Natural killer cell treated with Interleukin-12 subunit alpha and Interleukin-12 subunit beta and Interleukin-15 and Interleukin-18, amount 100 ng/mL, for 72 hours (primary cell): ENCODE measurements around the gene CXCL10. TPM values are rescaled to one million over a fixed set of nuclear protein-coding genes. Genes with fewer than 3 reads are reported as not detected.
"Not testable (repeated sequence)": the region's sequence is repeated elsewhere in the genome, so short reads cannot be mapped to it uniquely, and the experiment has no call there.

Experiments
- ATAC-seq, 2 donors: fragments of 150-1000 bp; cut with Tn5 transposase in 1 of 2; sonication (Bioruptor Pico), chemical (Tn5 transposase) in 1 of 2; 2 replicates each; pipeline ENCODE4 v1.10.0; 2021
- DNase-seq: peaks from one replicate; pipeline ENCODE4 v3.0.0; 2022; ENCODE audit warnings: low spot score
- H3K27ac Mint-ChIP-seq, 2 donors: 1 replicate in 1 of 2; 2 replicates in 1 of 2; pipeline ENCODE4 v1.8.0; 2022; ENCODE audit warnings: mixed read lengths in 2 of 2, mild to moderate bottlenecking in 1 of 2, moderate library complexity in 1 of 2
- H3K27me3 Mint-ChIP-seq, 2 donors: 1 replicate in 1 of 2; 2 replicates in 1 of 2; pipeline ENCODE4 v1.8.0; 2022; ENCODE audit warnings: mixed read lengths in 2 of 2
- H3K36me3 Mint-ChIP-seq: one replicate; pipeline ENCODE4 v1.8.0; 2022; ENCODE audit warnings: mixed read lengths
- H3K4me1 Mint-ChIP-seq, 2 donors: 1 replicate in 1 of 2; 2 replicates in 1 of 2; pipeline ENCODE4 v1.8.0; 2022; ENCODE audit warnings: low read depth in 2 of 2, mixed read lengths in 2 of 2, mild to moderate bottlenecking in 1 of 2
- H3K4me3 Mint-ChIP-seq: one replicate; pipeline ENCODE4 v1.8.0; 2022; ENCODE audit warnings: mixed read lengths
- H3K9me3 Mint-ChIP-seq: 2 replicates; pipeline ENCODE4 v1.8.0; 2022; ENCODE audit warnings: mixed read lengths
- total RNA-seq, 2 donors: library from RNA; stranded (reverse); gene quantifications; one replicate each; pipeline ENCODE4 v1.2.3, GENCODE V29; 2022

CXCL10 gene
- total RNA-seq, 2 donors from 2014 or later: 2.0 to 117 TPM

GRCh38 chr4:76049860-76050416 is 26.6 kb upstream of the CXCL10 start:
- H3K4me3 Mint-ChIP-seq, DNase-seq, ATAC-seq, H3K36me3 Mint-ChIP-seq, H3K9me3 Mint-ChIP-seq, H3K27ac Mint-ChIP-seq, H3K4me1 Mint-ChIP-seq, H3K27me3 Mint-ChIP-seq: not testable (repeated sequence)

GRCh38 chr4:76044686-76045085 is 21.4 kb upstream of the CXCL10 start:
- DNase-seq, H3K9me3 Mint-ChIP-seq, H3K36me3 Mint-ChIP-seq, ATAC-seq: not testable (repeated sequence)
- H3K27me3 Mint-ChIP-seq: peaks cover 8 to 11% of the 10 kb centered on the region in 2 donors
- peak overlapping the region in 1 of 2 donors; percentile 89 for H3K27ac Mint-ChIP-seq
- peak overlapping the region; percentile 74 for H3K4me3 Mint-ChIP-seq
- H3K4me1 Mint-ChIP-seq: peaks cover 0 to 27% of the 10 kb centered on the region in 2 donors

- DNase-seq, ATAC-seq, H3K36me3 Mint-ChIP-seq, H3K9me3 Mint-ChIP-seq: not testable (repeated sequence)
- Mint-ChIP-seq H3K4me1 (peaks cover 0 to 27% of the 10 kb centered on the region in 2 donors), H3K27ac (peak overlapping the region in 1 of 2 donors; percentile 90), H3K4me3 (peak overlapping the region; percentile 80), H3K27me3 (peaks cover 8 to 11% of the 10 kb centered on the region in 2 donors)
Measured at GRCh38 chr4:76043306-76043705, 20.0 kb upstream of the CXCL10 start.

GRCh38 chr4:76042241-76042998 is 19.1 kb upstream of the CXCL10 start:
- not testable (repeated sequence) for DNase-seq

GRCh38 chr4:76036855-76037254 is 13.6 kb upstream of the CXCL10 start:
- H3K36me3 Mint-ChIP-seq: no peaks in the 10 kb centered on the region
- DNase-seq (no peak), ATAC-seq (no peak)
- no peaks in the 10 kb centered on the region for H3K9me3 Mint-ChIP-seq
- H3K27me3 Mint-ChIP-seq: peaks cover 8 to 13% of the 10 kb centered on the region in 2 donors
- no peak overlapping the region for H3K4me3 Mint-ChIP-seq
- H3K27ac Mint-ChIP-seq: no peak overlapping the region
- H3K4me1 Mint-ChIP-seq: peaks cover 3 to 28% of the 10 kb centered on the region in 2 donors

More at GRCh38 chr4:76042241-76042998, 19.1 kb upstream of the CXCL10 start:
- peak in 1 of 2 donors; percentile 89 for ATAC-seq
- peak overlapping the region; percentile 80 for H3K4me3 Mint-ChIP-seq
- not testable (repeated sequence) for H3K9me3 Mint-ChIP-seq, H3K36me3 Mint-ChIP-seq
- H3K27ac Mint-ChIP-seq: peak overlapping the region; percentile 35 to 90
- H3K27me3 Mint-ChIP-seq: peaks cover 8 to 11% of the 10 kb centered on the region in 2 donors
- peaks cover 0 to 27% of the 10 kb centered on the region in 2 donors for H3K4me1 Mint-ChIP-seq

- H3K36me3 Mint-ChIP-seq: no peaks in the 10 kb centered on the region
- no peak within 1 kb of the TSS for H3K27ac Mint-ChIP-seq
- H3K4me3 Mint-ChIP-seq: peak within 1 kb of the TSS; percentile 32
- DNase-seq (no peak), ATAC-seq (no peak)
- no peaks in the 10 kb centered on the region for H3K9me3 Mint-ChIP-seq
- peaks cover 11 to 14% of the 10 kb centered on the region in 2 donors for H3K27me3 Mint-ChIP-seq
- peaks cover 3 to 24% of the 10 kb centered on the region in 2 donors for H3K4me1 Mint-ChIP-seq
Measured at GRCh38 chr4:76035799-76036380, 12.6 kb upstream of the CXCL10 start, which contains the start of gene CXCL11. Gene CXCL11 (minus strand): TSS chr4:76036070. CDS start chr4:76035987, 83 bp downstream.

GRCh38 chr4:76035141-76035540 is 11.8 kb upstream of the CXCL10 start:
- Mint-ChIP-seq H3K27ac (no peak overlapping the region), H3K27me3 (peaks cover 13 to 14% of the 10 kb centered on the region in 2 donors), H3K36me3 (no peaks in the 10 kb centered on the region), H3K4me3 (peak overlapping the region; percentile 26), H3K9me3 (no peaks in the 10 kb centered on the region), H3K4me1 (peaks cover 3 to 21% of the 10 kb centered on the region in 2 donors)
- DNase-seq: no peak
- peak; percentile 80 to 85 for ATAC-seq

GRCh38 chr4:76029300-76029699 is 6.0 kb upstream of the CXCL10 start:
- H3K9me3 Mint-ChIP-seq: no peaks in the 10 kb centered on the region
- H3K4me3 Mint-ChIP-seq: no peak overlapping the region
- H3K4me1 Mint-ChIP-seq: peaks cover 7 to 33% of the 10 kb centered on the region in 2 donors
- ATAC-seq (no peak), DNase-seq (no peak)
- no peaks in the 10 kb centered on the region for H3K36me3 Mint-ChIP-seq
- no peak overlapping the region for H3K27ac Mint-ChIP-seq
- H3K27me3 Mint-ChIP-seq: peaks cover 27 to 36% of the 10 kb centered on the region in 2 donors

- Mint-ChIP-seq H3K27ac (peak overlapping the region; percentile 37 to 52), H3K27me3 (peaks cover 27 to 41% of the 10 kb centered on the region in 2 donors), H3K4me1 (peaks cover 11 to 36% of the 10 kb centered on the region in 2 donors), H3K9me3 (no peaks in the 10 kb centered on the region), H3K36me3 (no peaks in the 10 kb centered on the region), H3K4me3 (peak overlapping the region; percentile 59)
- DNase-seq (no peak), ATAC-seq (peak in 1 of 2 donors; percentile 45)
Measured at GRCh38 chr4:76028350-76028765, 5.1 kb upstream of the CXCL10 start.

GRCh38 chr4:76024065-76024464 is 768 bp upstream of the CXCL10 start:
- DNase-seq (no peak), ATAC-seq (peak in 1 of 2 donors; percentile 57)
- no peaks in the 10 kb centered on the region for H3K36me3 Mint-ChIP-seq
- peaks cover 11 to 42% of the 10 kb centered on the region in 2 donors for H3K4me1 Mint-ChIP-seq
- peaks cover 6 to 37% of the 10 kb centered on the region in 2 donors for H3K27me3 Mint-ChIP-seq
- peak overlapping the region in 1 of 2 donors; percentile 40 for H3K27ac Mint-ChIP-seq
- peak overlapping the region; percentile 2 for H3K4me3 Mint-ChIP-seq
- no peaks in the 10 kb centered on the region for H3K9me3 Mint-ChIP-seq

- H3K4me3 Mint-ChIP-seq: peak overlapping the region; percentile 5
- H3K27me3 Mint-ChIP-seq: peaks cover 6 to 31% of the 10 kb centered on the region in 2 donors
- peak overlapping the region in 1 of 2 donors; percentile 40 for H3K27ac Mint-ChIP-seq
- H3K9me3 Mint-ChIP-seq: no peaks in the 10 kb centered on the region
- H3K4me1 Mint-ChIP-seq: peaks cover 5 to 33% of the 10 kb centered on the region in 2 donors
- DNase-seq (no peak), ATAC-seq (no peak)
- H3K36me3 Mint-ChIP-seq: no peaks in the 10 kb centered on the region
Measured at GRCh38 chr4:76022677-76023076, 620 bp downstream of the CXCL10 start.

GRCh38 chr4:76022031-76022430 is 1.3 kb downstream of the CXCL10 start:
- no peak overlapping the region for H3K4me3 Mint-ChIP-seq
- H3K27ac Mint-ChIP-seq: peak overlapping the region in 1 of 2 donors; percentile 45
- no peaks in the 10 kb centered on the region for H3K36me3 Mint-ChIP-seq
- peaks cover 5 to 28% of the 10 kb centered on the region in 2 donors for H3K4me1 Mint-ChIP-seq
- no peaks in the 10 kb centered on the region for H3K9me3 Mint-ChIP-seq
- H3K27me3 Mint-ChIP-seq: peaks cover 6 to 31% of the 10 kb centered on the region in 2 donors
- ATAC-seq (no peak), DNase-seq (no peak)

- Mint-ChIP-seq H3K36me3 (no peaks in the 10 kb centered on the region), H3K27ac (no peak overlapping the region), H3K4me1 (peaks cover 0 to 20% of the 10 kb centered on the region in 2 donors), H3K27me3 (peaks cover 0 to 17% of the 10 kb centered on the region in 2 donors), H3K9me3 (no peaks in the 10 kb centered on the region), H3K4me3 (no peak overlapping the region)
- peak in 1 of 2 donors; percentile 49 for ATAC-seq
- DNase-seq: no peak
Measured at GRCh38 chr4:76017056-76017686, 6.1 kb downstream of the CXCL10 start.
